Gastroesophageal sphincter (tissue), 2 donors: ENCODE measurements around the gene MEF2D.

Experiments used
- POLR2A ChIP-seq, 2 donors: fragments of 450-650 bp; IDR thresholded peaks; one replicate each; pipeline ENCODE4 v1.6.1; 2017; ENCODE audit warnings: antibody characterized with exemption in 2 of 2, mild to moderate bottlenecking in 2 of 2, moderate library complexity in 1 of 2
- POLR2AphosphoS5 ChIP-seq: sonication (generic); formaldehyde crosslinking; IDR thresholded peaks from one replicate; pipeline ENCODE4 v1.6.1; 2017; ENCODE audit warnings: antibody characterized with exemption

DNA sequence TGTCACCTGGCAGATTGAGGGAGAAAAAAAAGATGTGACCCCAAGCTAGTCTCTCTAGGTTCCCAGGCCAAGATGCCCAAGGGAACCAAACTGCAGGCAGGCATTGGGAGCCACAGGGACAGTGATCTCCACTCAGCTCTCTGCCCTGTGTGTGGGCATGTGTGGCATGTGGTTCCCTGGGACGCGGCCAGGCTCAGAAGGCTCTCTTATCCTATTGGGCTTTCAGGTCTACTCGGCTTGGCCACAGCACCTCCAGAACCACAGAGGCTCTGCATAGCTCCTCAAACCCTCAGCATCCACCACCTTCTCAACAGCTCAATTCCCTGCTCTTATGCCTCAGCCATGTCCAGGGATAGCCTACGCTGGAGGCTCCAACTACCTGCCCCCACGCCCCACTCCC lies 49.8 kb upstream of the MEF2D start:
- TF ChIP-seq POLR2A (IDR thresholded peaks at IDR 0.05) (no peak), POLR2AphosphoS5 (no peak)
